Stimulated activated CD4-positive, alpha-beta T cell treated with anti-CD3 and anti-CD28 coated beads, TNF-alpha, amount 100 ng/mL, for 24 hours (primary cell): ENCODE results near the gene TLR10.
"Not testable (repeated sequence)": the region's sequence is repeated elsewhere in the genome, so short reads cannot be mapped to it uniquely, and the experiment has no call there.

Experiments
- DNase-seq, 3 experiments: peaks; one replicate each; pipeline ENCODE4 v3.0.0-alpha.2; 2020; ENCODE audit warnings: low read depth in 3 of 3

TLR10 gene

GRCh38 chr4:38782452-38783108, at the start of gene TLR10:
Gene TLR10 (minus strand): TSS chr4:38782990. CDS start chr4:38775590, 7,400 bp downstream.
- peak in 2 of 3 experiments; percentile 8 to 10 for DNase-seq

GRCh38 chr4:38832206-38832605, 49.4 kb upstream of the TLR10 start:
- DNase-seq = no peak

GRCh38 chr4:38831653-38832052, 48.9 kb upstream of the TLR10 start:
- DNase-seq = no peak

- no peak for DNase-seq
Measured at GRCh38 chr4:38829237-38829636, 46.4 kb upstream of the TLR10 start.

GRCh38 chr4:38823766-38824165, 41.0 kb upstream of the TLR10 start:
- DNase-seq = no peak

- DNase-seq = no peak
Measured at GRCh38 chr4:38822748-38823303, 40.0 kb upstream of the TLR10 start.

GRCh38 chr4:38821739-38822138, 38.9 kb upstream of the TLR10 start:
- no peak for DNase-seq

GRCh38 chr4:38820329-38821061, 37.7 kb upstream of the TLR10 start:
- DNase-seq = no peak

- no peak for DNase-seq
Measured at GRCh38 chr4:38819569-38819968, 36.8 kb upstream of the TLR10 start.

GRCh38 chr4:38818441-38818976, 35.7 kb upstream of the TLR10 start:
- DNase-seq = no peak

- DNase-seq = no peak
Measured at GRCh38 chr4:38815885-38816782, 33.3 kb upstream of the TLR10 start.

- no peak for DNase-seq
Measured at GRCh38 chr4:38814386-38814785, 31.6 kb upstream of the TLR10 start.

GRCh38 chr4:38811297-38811696, 28.5 kb upstream of the TLR10 start:
- no peak for DNase-seq

- DNase-seq = not testable (repeated sequence)
Measured at GRCh38 chr4:38807462-38807861, 24.7 kb upstream of the TLR10 start.

- DNase-seq = not testable (repeated sequence)
Measured at GRCh38 chr4:38806251-38806650, 23.5 kb upstream of the TLR10 start.

GRCh38 chr4:38805530-38806145, 22.8 kb upstream of the TLR10 start:
- DNase-seq = peak in 1 of 3 experiments; percentile 14

GRCh38 chr4:38804654-38805295, 22.0 kb upstream of the TLR10 start, which contains the start of gene TLR1:
Gene TLR1 (minus strand): TSS chr4:38804791. CDS start chr4:38798831, 5,960 bp downstream.
- DNase-seq = no peak

- DNase-seq = peak; percentile 6 to 23 (median 16)
Measured at GRCh38 chr4:38803833-38804653, 21.3 kb upstream of the TLR10 start.

GRCh38 chr4:38802561-38803355, 20.0 kb upstream of the TLR10 start:
- no peak for DNase-seq
